GM12878 (cell line): ENCODE results near the gene ALDH3A2. TPM values are rescaled to one million over a fixed set of nuclear protein-coding genes. Genes with fewer than 3 reads are reported as not detected.

Source experiments
- ATAC-seq: fragments of 200-7000 bp; cut with Tn5 transposase; 3 replicates; pipeline ENCODE4 v1.9.1; 2020; ENCODE audit warnings: mild to moderate bottlenecking, moderate library complexity
- BruUV-seq: library from RNA; stranded (reverse); fragments of 400-500 nt; replicated peaks from 2 replicates; lab custom pipeline; 2021; lab: Mats Ljungman, UMichigan
- CTCF ChIA-PET: fragments of 300-600 bp; sonication (Branson Sonifier 250); formaldehyde crosslinking; extraction: SDS; loops from one replicate; lab custom pipeline; 2021; ENCODE audit warnings: inconsistent platforms; lab: Yijun Ruan, JAX
- POLR2A ChIA-PET: fragments of 350-600 bp; formaldehyde crosslinking; extraction: SDS; loops from one replicate; lab custom pipeline; 2021; ENCODE audit warnings: inconsistent platforms; lab: Charles Lee
- RAD21 ChIA-PET: fragments of 300-600 bp; sonication (Branson Sonifier 250); formaldehyde crosslinking; loops from one replicate; lab custom pipeline; 2023; ENCODE audit warnings: antibody characterized with exemption; ENCODE audit not compliant: unreplicated experiment; lab: Charles Lee
- SMC1A ChIA-PET: fragments of 300-600 bp; sonication (Branson Sonifier 250); formaldehyde crosslinking; loops from one replicate; lab custom pipeline; 2023; ENCODE audit not compliant: unreplicated experiment, uncharacterized antibody; lab: Charles Lee
- DNase-seq: peaks from one replicate; pipeline ENCODE4 v3.0.0-alpha.2; 2011; ENCODE audit warnings: low read depth, low spot score
- FAIRE-seq: peaks from 3 replicates; lab custom pipeline; 2011; peaks lifted over from hg19 to GRCh38; lab: Jason Lieb, UNC
- H2AFZ ChIP-seq: 2 replicates; pipeline ENCODE4 v1.6.0; 2011; ENCODE audit warnings: low read depth, low read length, control low read depth; ENCODE audit not compliant: control insufficient read depth
- H3K27ac ChIP-seq: 2 replicates; pipeline ENCODE4 v1.5.1; 2011; ENCODE audit warnings: control low read depth; ENCODE audit not compliant: control insufficient read depth, insufficient read depth
- H3K27me3 ChIP-seq, 2 experiments: replicated peaks in 1 of 2; 2 replicates each; pipeline versions ENCODE4 v1.6.0 to v1.6.1; 2011; ENCODE audit warnings: low read length in 1 of 2; ENCODE audit not compliant: control insufficient read depth in 2 of 2, insufficient read depth in 2 of 2
- H3K36me3 ChIP-seq, 2 experiments: 2 replicates each; pipeline ENCODE4 v1.5.1; 2011; ENCODE audit warnings: low read length in 1 of 2; ENCODE audit not compliant: control insufficient read depth in 2 of 2, insufficient read depth in 2 of 2
- H3K4me1 ChIP-seq: 2 replicates; pipeline ENCODE4 v1.6.1; 2011; ENCODE audit warnings: mild to moderate bottlenecking, low read length, moderate library complexity, mixed read lengths; ENCODE audit not compliant: control insufficient read depth, insufficient read depth
- H3K4me2 ChIP-seq: 2 replicates; pipeline ENCODE4 v1.6.0; 2011; ENCODE audit warnings: control low read depth; ENCODE audit not compliant: control insufficient read depth, insufficient read depth
- H3K4me3 ChIP-seq: fragments of 200-600 bp; sonication (generic); 2 replicates; pipeline ENCODE4 v1.5.1; 2016
- H3K79me2 ChIP-seq: 2 replicates; pipeline ENCODE4 v1.6.0; 2011; ENCODE audit warnings: low read length; ENCODE audit not compliant: control insufficient read depth, insufficient read depth
- H3K9ac ChIP-seq: 2 replicates; pipeline ENCODE4 v1.8.0; 2011; ENCODE audit warnings: low read length, control low read depth, mixed read lengths; ENCODE audit not compliant: control insufficient read depth, insufficient read depth
- H3K9me3 ChIP-seq: replicated peaks from 3 replicates; pipeline ENCODE4 v1.5.1; 2011; ENCODE audit warnings: mild to moderate bottlenecking, low read length; ENCODE audit not compliant: control insufficient read depth, insufficient read depth
- H4K20me1 ChIP-seq: 2 replicates; pipeline ENCODE4 v1.6.0; 2011; ENCODE audit not compliant: control insufficient read depth, insufficient read depth
- BCLAF1 ChIP-seq: fragments of 450-650 bp; IDR thresholded peaks from 2 replicates; pipeline ENCODE4 v1.6.1; 2017; ENCODE audit warnings: antibody characterized with exemption, mild to moderate bottlenecking, moderate library complexity
- BMI1 ChIP-seq: fragments of 450-650 bp; IDR thresholded peaks from 2 replicates; pipeline ENCODE4 v1.6.1; 2016; ENCODE audit warnings: mild to moderate bottlenecking, moderate library complexity, borderline replicate concordance
- CBFB ChIP-seq: IDR thresholded peaks from 2 replicates; pipeline ENCODE4 v1.6.1; 2016; ENCODE audit warnings: antibody characterized with exemption, low read depth
- CUX1 ChIP-seq: IDR thresholded peaks from 2 replicates; pipeline ENCODE4 v1.6.1; 2012; ENCODE audit warnings: improper control_type of control experiment, low read depth, low read length; ENCODE audit not compliant: insufficient replicate concordance
- EGR1 ChIP-seq, 2 experiments: IDR thresholded peaks; 1 replicate in 1 of 2; 2 replicates in 1 of 2; pipeline ENCODE4 v1.6.1; 2011 to 2012; ENCODE audit warnings: low read depth in 2 of 2, low read length in 2 of 2, borderline replicate concordance in 1 of 2, mild to moderate bottlenecking in 1 of 2, moderate library complexity in 1 of 2
- EP300 ChIP-seq, 2 experiments: fragments of 150-350 bp in 1 of 2; IDR thresholded peaks; 2 replicates each; pipeline ENCODE4 v1.6.1; 2011 to 2012; ENCODE audit warnings: low read depth in 2 of 2, low read length in 2 of 2, borderline replicate concordance in 1 of 2, improper control_type of control experiment in 1 of 2, inconsistent platforms in 1 of 2; ENCODE audit not compliant: control insufficient read depth in 1 of 2
- ESRRA ChIP-seq: IDR thresholded peaks from 2 replicates; pipeline ENCODE4 v1.6.1; 2012; ENCODE audit warnings: mild to moderate bottlenecking, low read length, improper control_type of control experiment
- FOXM1 ChIP-seq: IDR thresholded peaks from 2 replicates; pipeline ENCODE4 v1.6.1; 2012; ENCODE audit warnings: low read depth, mild to moderate bottlenecking, inconsistent platforms, low read length, moderate library complexity
- NFYA ChIP-seq: IDR thresholded peaks from 2 replicates; pipeline ENCODE4 v1.6.1; 2011; ENCODE audit warnings: low read depth, mild to moderate bottlenecking, low read length, improper control_type of control experiment, borderline replicate concordance
- NR2C2 ChIP-seq: IDR thresholded peaks from 2 replicates; pipeline ENCODE4 v1.6.1; 2011; ENCODE audit warnings: borderline replicate concordance, low read depth; ENCODE audit not compliant: control insufficient read depth, insufficient read length
- SIX5 ChIP-seq: IDR thresholded peaks from 2 replicates; pipeline ENCODE4 v1.6.1; 2011; ENCODE audit warnings: mild to moderate bottlenecking, low read depth, low read length, moderate library complexity; ENCODE audit not compliant: severe bottlenecking
- SPI1 ChIP-seq: IDR thresholded peaks from 2 replicates; pipeline ENCODE4 v1.6.1; 2011; ENCODE audit warnings: low read depth, mild to moderate bottlenecking, low read length, moderate library complexity, borderline replicate concordance; ENCODE audit not compliant: insufficient read depth
- WRNIP1 ChIP-seq: IDR thresholded peaks from 2 replicates; pipeline ENCODE4 v1.6.1; 2011; ENCODE audit warnings: low read depth, low read length, improper control_type of control experiment, borderline replicate concordance
- YY1 ChIP-seq: IDR thresholded peaks from 2 replicates; pipeline ENCODE4 v1.6.1; 2011; ENCODE audit warnings: low read depth, mild to moderate bottlenecking, low read length
- WGBS: methylation state at CpG from one replicate; pipeline ENCODE4 v1.1.6; 2016; ENCODE audit warnings: low lambda C conversion rate; ENCODE audit not compliant: insufficient replicate concordance, insufficient coverage; ENCODE audit errors: missing lambda C conversion rate; 5-methylcytosine and 5-hydroxymethylcytosine counted together
- in situ Hi-C: fragments of 300-500 bp; cut with MboI; formaldehyde crosslinking; loops from 9 replicates; pipeline ENCODE4 v1.14.3; 2018; ENCODE audit warnings: mixed read lengths
- intact Hi-C: fragments of 100-400 bp; cut with micrococcal nuclease; formaldehyde crosslinking; loops from one replicate; pipeline ENCODE4 v1.14.2; 2022; ENCODE audit not compliant: unreplicated experiment
- polyA plus RNA-seq, 11 experiments: library from polyadenylated mRNA; depleted of rRNA in 4 of 11; unstranded in 6 of 11; stranded (reverse) in 5 of 11; fragments of >200 nt; fragmentation: Nextera tagmentation in 4 of 11; fragmentation: Illumina TruSeq in 1 of 11; extraction: Ambion mirVana in 4 of 11; extraction: Trizol in 1 of 11; gene quantifications; 1 replicate in 1 of 11; 2 replicates in 10 of 11; pipeline versions ENCODE4 v1.2.1 to v1.2.3, GENCODE V29; 2011 to 2016; ENCODE audit warnings: inconsistent platforms in 2 of 11, missing spikeins in 2 of 11, low read depth in 1 of 11
- total RNA-seq, 4 experiments: library from RNA; depleted of rRNA in 3 of 4; stranded (reverse); fragments of >200 nt in 3 of 4; fragmentation: Illumina TruSeq in 1 of 4; extraction: Trizol in 1 of 4; gene quantifications; 2 replicates each; pipeline versions ENCODE4 v1.2.1 to v1.2.3, GENCODE V29; 2013 to 2021

ALDH3A2 gene
- total and polyA plus RNA-seq, 10 of the 15 experiments (the other 5 are each of a cell fraction or from before 2014, with no cell fraction given): 5.0 to 37.0 (median 26.1) TPM

GRCh38 chr17:19726631-19727376 lies 78.3 kb downstream of the ALDH3A2 start:
- CTCF ChIA-PET: no interaction called here
- RAD21 ChIA-PET: no interaction called here
- peaks cover 0 to 2% of the 10 kb centered on the region in 2 experiments; a peak in 1 of 4 replicates for H3K27me3 ChIP-seq
- SMC1A ChIA-PET: no interaction called here
- no peak overlapping the region for H3K4me2 ChIP-seq
- H3K79me2 ChIP-seq: no peaks in the 10 kb centered on the region
- in situ Hi-C loops (no loop called here), intact Hi-C loops (no loop called here)
- H3K4me1 ChIP-seq: no peaks in the 10 kb centered on the region
- no peaks in the 10 kb centered on the region for H3K9me3 ChIP-seq
- DNase-seq (no peak), FAIRE-seq (no peak), ATAC-seq (no peak)
- POLR2A ChIA-PET: no interaction called here
- no peaks in the 10 kb centered on the region for H3K36me3 ChIP-seq
- H3K4me3 ChIP-seq: no peak overlapping the region
- no peak overlapping the region for H2AFZ ChIP-seq
- WGBS: 67% methylated on average over 7 of the region's 7 CpGs
- H3K27ac ChIP-seq: no peak overlapping the region
- no peaks in the 10 kb centered on the region for H4K20me1 ChIP-seq
- no peak overlapping the region for H3K9ac ChIP-seq
- BruUV-seq: no TSS peak
- no peak for TF ChIP-seq SIX5
- no peak for TF ChIP-seq NFYA
- no peak for TF ChIP-seq EGR1 (IDR thresholded peaks at IDR 0.05; ENCODE audit: borderline replicate concordance in 1 of 2, low read depth in 2 of 2, low read length in 2 of 2)
- no peak for TF ChIP-seq CBFB
- no peak for TF ChIP-seq SPI1
- no peak for TF ChIP-seq YY1
- no peak for TF ChIP-seq EP300 (IDR thresholded peaks at IDR 0.05; ENCODE audit: borderline replicate concordance in 1 of 2, control insufficient read depth in 1 of 2, low read depth in 2 of 2, low read length in 2 of 2)
- TF ChIP-seq WRNIP1: no peak
- TF ChIP-seq BCLAF1: no peak
- no peak for TF ChIP-seq NR2C2
- no peak for TF ChIP-seq FOXM1
- no peak for TF ChIP-seq BMI1
- TF ChIP-seq ESRRA: no peak
- TF ChIP-seq CUX1: no peak
